KMS-11 (cell line): Measurements from ENCODE around the gene CCDC9B.

ENCODE experiments used
- H2AFZ ChIP-seq: fragments of 200-600 bp; sonication (generic); 2 replicates; pipeline ENCODE4 v1.6.1; 2016; ENCODE audit warnings: antibody characterized with exemption, mixed run types, low read depth
- H3K27ac ChIP-seq: fragments of 200-600 bp; sonication (generic); 2 replicates; pipeline ENCODE4 v1.6.1; 2016; ENCODE audit warnings: mild to moderate bottlenecking, mixed run types
- H3K27me3 ChIP-seq: fragments of 200-600 bp; sonication (generic); 2 replicates; pipeline ENCODE4 v1.6.1; 2017; ENCODE audit warnings: mild to moderate bottlenecking, low read depth, mixed run types, moderate library complexity; ENCODE audit not compliant: insufficient read depth
- H3K36me3 ChIP-seq: fragments of 200-600 bp; sonication (generic); 2 replicates; pipeline ENCODE4 v1.6.1; 2017; ENCODE audit warnings: mild to moderate bottlenecking, mixed run types; ENCODE audit not compliant: insufficient read depth
- H3K4me1 ChIP-seq: fragments of 200-600 bp; sonication (generic); 2 replicates; pipeline ENCODE4 v1.6.1; 2016; ENCODE audit warnings: mild to moderate bottlenecking, low read depth, mixed run types; ENCODE audit not compliant: poor library complexity, severe bottlenecking
- H3K4me2 ChIP-seq: fragments of 200-600 bp; sonication (generic); 2 replicates; pipeline ENCODE4 v1.7.0; 2016; ENCODE audit warnings: mild to moderate bottlenecking, mixed run types
- H3K4me3 ChIP-seq: fragments of 200-600 bp; sonication (generic); IDR thresholded peaks from 2 replicates; pipeline ENCODE4 v1.6.1; 2017; ENCODE audit warnings: low read depth, low read length, mixed read lengths; ENCODE audit not compliant: insufficient read depth
- H3K79me2 ChIP-seq: fragments of 200-600 bp; sonication (generic); 2 replicates; pipeline ENCODE4 v1.6.1; 2016; ENCODE audit warnings: low read depth, mixed run types; ENCODE audit not compliant: insufficient read depth
- H3K9ac ChIP-seq: fragments of 200-600 bp; sonication (generic); 2 replicates; pipeline ENCODE4 v1.6.1; 2016; ENCODE audit warnings: mild to moderate bottlenecking, mixed run types
- H4K20me1 ChIP-seq: fragments of 200-600 bp; sonication (generic); 2 replicates; pipeline ENCODE4 v1.6.1; 2016; ENCODE audit warnings: mild to moderate bottlenecking, mixed run types; ENCODE audit not compliant: insufficient read depth
- TF ChIP-seq, protein P1 (sequence below): fragments of 200-600 bp; sonication (generic); conservative IDR thresholded peaks from 2 replicates; pipeline ENCODE4 v1.6.1; 2017; ENCODE audit warnings: low read depth, mild to moderate bottlenecking, antibody characterized with exemption, low read length, moderate library complexity, mixed read lengths

The CCDC9B gene

DNA sequence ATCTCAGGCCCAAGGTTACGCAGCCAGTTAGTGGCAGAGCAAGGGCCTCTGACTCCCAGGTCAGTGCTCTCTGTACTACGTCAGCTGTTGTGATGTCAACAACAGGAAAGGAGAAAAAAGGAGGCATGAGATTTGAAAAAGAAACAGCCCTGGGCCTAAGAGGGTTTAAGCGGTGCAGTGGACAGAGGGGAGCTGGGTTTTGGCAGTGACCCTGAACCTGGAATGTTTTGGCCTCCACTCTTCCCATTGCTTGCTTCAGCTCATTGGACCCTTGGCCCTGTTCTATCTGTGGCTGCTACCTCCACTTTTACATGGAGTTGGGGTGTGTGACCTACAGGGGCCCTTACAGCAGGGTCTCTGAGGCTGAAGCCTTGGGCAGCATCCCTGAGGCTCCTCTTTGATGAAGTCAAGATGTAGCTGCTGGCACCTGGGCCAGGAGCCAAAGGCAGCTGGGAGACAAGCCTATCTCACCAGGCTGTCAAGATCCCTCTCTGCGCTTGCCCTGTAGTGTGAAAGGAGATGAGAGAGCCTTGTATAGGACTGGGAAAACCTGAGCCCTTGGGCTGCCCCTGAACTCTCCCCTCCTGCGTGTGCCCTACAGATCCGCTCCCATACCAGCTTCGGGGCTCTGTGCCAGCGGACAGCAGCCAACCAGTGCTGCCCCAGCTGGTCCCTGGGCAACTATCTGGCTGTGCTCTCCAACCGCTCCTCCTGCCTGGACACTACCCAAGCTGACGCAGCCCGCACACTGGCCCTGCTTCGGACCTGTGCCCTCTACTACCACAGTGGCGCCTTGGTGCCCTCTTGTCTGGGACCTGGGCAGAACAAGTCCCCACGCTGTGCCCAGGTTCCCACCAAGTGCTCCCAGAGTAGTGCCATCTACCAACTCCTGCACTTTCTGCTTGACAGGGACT lies 26.0 kb upstream of the CCDC9B start:
- TF ChIP-seq, protein P1, sequence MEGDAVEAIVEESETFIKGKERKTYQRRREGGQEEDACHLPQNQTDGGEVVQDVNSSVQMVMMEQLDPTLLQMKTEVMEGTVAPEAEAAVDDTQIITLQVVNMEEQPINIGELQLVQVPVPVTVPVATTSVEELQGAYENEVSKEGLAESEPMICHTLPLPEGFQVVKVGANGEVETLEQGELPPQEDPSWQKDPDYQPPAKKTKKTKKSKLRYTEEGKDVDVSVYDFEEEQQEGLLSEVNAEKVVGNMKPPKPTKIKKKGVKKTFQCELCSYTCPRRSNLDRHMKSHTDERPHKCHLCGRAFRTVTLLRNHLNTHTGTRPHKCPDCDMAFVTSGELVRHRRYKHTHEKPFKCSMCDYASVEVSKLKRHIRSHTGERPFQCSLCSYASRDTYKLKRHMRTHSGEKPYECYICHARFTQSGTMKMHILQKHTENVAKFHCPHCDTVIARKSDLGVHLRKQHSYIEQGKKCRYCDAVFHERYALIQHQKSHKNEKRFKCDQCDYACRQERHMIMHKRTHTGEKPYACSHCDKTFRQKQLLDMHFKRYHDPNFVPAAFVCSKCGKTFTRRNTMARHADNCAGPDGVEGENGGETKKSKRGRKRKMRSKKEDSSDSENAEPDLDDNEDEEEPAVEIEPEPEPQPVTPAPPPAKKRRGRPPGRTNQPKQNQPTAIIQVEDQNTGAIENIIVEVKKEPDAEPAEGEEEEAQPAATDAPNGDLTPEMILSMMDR: no peak

DNA sequence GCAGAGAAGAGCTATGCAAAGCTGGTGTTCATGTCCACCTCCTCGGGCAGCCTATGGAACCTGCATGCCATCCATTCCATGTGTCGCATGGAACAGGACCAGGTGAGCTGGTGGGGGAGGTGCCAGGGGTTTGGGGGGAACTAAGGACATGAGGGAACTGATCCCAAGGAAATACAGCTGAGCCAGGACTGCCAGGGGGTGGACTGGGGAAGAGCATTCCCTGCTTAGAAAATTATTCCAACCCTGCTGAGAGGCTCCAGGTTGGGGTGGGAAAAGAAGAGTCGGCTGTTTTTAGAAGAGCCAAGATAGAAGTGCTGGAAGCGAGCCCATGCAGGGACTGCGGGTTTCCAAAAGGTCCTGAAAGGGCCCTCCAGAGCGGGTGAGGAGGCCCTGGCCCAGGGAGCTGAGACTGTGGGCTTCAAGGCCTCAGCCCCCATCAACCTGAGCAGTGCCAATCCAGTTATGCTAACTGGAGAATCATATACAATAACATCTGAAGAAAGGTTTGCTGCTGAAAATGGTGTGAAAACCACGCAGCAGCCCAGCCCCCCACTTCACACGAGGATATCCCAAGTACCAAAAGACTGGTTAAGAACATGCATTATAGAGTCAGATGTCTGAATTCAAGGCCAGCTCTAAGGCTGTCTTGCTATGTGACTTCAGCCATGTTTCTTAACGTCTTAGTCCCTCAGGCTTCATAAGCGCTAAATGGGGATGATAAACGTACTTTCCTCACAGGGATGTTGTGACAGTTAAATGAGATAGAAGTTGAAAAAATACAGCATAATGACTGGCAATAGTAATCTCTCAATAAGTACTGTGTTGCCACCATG lies 25.1 kb upstream of the CCDC9B start:
- Histone ChIP-seq H3K4me3 (no peak overlapping the region), H3K36me3 (no peaks in the 10 kb centered on the region), H3K4me1 (peaks cover 11% of the 10 kb centered on the region), H3K27ac (no peak overlapping the region), H3K27me3 (peaks cover 3% of the 10 kb centered on the region; the same call in 1 of the 2 replicates), H3K9ac (no peak overlapping the region), H4K20me1 (no peaks in the 10 kb centered on the region), H2AFZ (no peak overlapping the region), H3K79me2 (no peaks in the 10 kb centered on the region), H3K4me2 (no peak overlapping the region)
- TF ChIP-seq, protein P1: no peak

More for the DNA sequence above, 26.0 kb upstream of the CCDC9B start:
- H2AFZ ChIP-seq: no peak overlapping the region
- no peaks in the 10 kb centered on the region for H3K79me2 ChIP-seq
- no peak overlapping the region for H3K9ac ChIP-seq
- peaks cover 11% of the 10 kb centered on the region for H3K4me1 ChIP-seq
- no peaks in the 10 kb centered on the region for H4K20me1 ChIP-seq
- H3K4me2 ChIP-seq: no peak overlapping the region
- H3K27ac ChIP-seq: no peak overlapping the region
- no peak overlapping the region for H3K4me3 ChIP-seq
- H3K36me3 ChIP-seq: no peaks in the 10 kb centered on the region
- peaks cover 10% of the 10 kb centered on the region; the same call in 1 of the 2 replicates for H3K27me3 ChIP-seq

DNA sequence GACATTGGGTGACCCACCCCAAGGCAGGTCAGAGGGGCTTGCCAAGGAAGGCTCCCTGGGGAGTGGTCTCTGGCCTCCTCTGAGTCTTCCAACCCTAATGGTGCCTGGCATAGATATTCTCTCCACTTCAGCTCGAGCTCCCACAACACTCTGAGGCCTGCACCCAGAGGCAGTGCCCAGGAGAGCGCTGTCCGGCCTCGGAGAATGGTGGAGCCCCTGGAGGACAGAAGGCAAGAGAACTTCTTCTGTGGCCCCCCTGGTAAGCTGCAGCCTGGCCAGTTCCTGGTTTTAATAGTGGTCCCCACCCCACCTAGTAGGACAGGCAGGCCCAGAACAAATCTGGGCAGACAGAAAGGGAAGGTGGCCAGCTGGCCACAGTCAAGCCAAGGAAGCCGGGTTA lies 24.3 kb upstream of the CCDC9B start:
- Histone ChIP-seq H3K4me3 (no peak overlapping the region), H3K27ac (no peak overlapping the region), H3K79me2 (no peaks in the 10 kb centered on the region), H3K4me1 (peaks cover 11% of the 10 kb centered on the region), H3K27me3 (peaks cover 5% of the 10 kb centered on the region; the same call in 1 of the 2 replicates), H3K36me3 (no peaks in the 10 kb centered on the region), H3K9ac (no peak overlapping the region), H4K20me1 (no peaks in the 10 kb centered on the region), H3K4me2 (no peak overlapping the region), H2AFZ (no peak overlapping the region)
- TF ChIP-seq, protein P1: no peak

DNA sequence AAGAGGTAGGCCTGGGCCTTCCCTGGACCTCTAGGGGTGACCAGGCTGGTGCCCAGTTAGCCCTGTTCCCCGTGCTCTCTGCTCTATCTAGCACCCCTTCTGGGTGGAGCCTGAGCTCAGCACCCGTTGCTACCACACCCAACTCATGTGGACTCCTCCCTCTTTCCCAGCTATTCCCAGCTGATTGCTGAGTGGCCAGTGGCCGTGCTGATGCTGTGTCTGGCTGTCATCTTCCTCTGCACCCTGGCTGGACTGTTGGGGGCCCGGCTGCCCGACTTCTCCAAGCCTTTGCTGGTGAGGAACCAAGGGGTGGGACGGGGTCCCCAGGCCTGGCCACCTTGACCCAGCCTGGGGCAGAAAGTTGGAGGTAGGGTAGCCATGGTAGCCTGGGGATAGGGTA lies 23.5 kb upstream of the CCDC9B start:
- no peak overlapping the region for H3K27ac ChIP-seq
- TF ChIP-seq, protein P1: no peak
- peaks cover 11% of the 10 kb centered on the region for H3K4me1 ChIP-seq
- no peak overlapping the region for H2AFZ ChIP-seq
- peaks cover 10% of the 10 kb centered on the region; the same call in 1 of the 2 replicates for H3K27me3 ChIP-seq
- H3K9ac ChIP-seq: no peak overlapping the region
- H3K4me2 ChIP-seq: no peak overlapping the region
- H4K20me1 ChIP-seq: no peaks in the 10 kb centered on the region
- H3K36me3 ChIP-seq: no peaks in the 10 kb centered on the region
- no peak overlapping the region for H3K4me3 ChIP-seq
- H3K79me2 ChIP-seq: no peaks in the 10 kb centered on the region
